ENCODE results near the gene TTYH3.

TTYH3 gene

DNA sequence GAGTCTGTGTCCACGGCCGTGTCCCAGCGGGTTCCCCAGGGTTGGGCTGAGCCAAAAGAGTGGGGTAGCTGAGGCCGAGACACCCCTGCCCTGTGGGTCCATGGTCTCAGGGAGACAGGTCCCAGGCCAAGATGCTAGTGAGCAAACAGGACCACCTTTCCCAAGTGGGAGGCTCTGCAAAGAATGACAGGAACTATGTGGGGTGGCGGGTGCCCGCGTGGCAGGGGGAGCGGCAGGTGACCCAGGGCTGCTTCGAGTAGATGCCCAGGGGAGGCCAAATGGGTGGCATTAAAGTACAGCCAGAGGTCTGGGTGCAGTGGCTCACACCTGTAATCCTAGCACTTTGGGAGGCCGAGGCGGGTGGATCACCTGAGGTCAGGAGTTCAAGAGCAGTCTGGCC is 18.2 kb downstream of the TTYH3 start:
- no peak for DNase-seq

DNA sequence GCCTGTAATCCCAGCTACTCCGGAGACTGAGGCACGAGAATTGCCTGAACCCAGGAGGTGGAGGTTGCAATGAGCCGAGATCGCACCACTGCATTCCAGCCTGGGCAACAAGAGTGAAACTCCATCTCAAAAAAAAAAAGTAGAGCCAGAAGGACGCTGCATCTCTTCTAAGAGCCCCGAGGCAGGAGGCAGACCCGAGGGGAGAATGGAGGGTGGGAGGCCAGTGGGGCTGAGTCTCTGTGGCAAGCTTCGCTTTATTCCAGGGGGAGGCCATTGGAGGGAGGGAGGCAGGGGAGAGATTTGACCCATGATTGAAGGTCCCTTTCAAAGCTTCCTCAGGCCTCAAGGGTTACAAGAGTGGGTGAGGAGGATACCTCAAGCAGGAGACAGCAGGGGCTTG is 18.7 kb downstream of the TTYH3 start:
- DNase-seq = no peak

DNA sequence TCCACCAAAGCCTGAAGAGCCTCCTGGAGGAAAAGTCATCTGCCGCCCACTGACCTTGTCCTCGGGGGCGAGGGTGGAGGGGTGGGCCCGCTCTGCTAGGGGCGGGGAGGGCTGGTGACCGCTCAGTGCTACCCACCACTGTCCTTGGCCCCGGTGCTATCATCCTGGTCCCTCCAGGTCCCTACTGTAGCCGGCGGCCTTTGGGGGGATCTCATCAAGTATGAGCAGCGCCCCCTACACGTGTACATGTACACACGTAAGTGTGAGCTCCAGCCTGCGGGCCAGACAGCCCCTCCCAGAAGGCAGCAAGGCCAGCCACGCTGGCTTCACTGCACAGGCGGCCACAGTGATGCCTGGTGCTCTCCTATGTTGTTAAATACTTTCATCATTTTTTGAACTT is 19.6 kb downstream of the TTYH3 start:
- no peak for DNase-seq

DNA sequence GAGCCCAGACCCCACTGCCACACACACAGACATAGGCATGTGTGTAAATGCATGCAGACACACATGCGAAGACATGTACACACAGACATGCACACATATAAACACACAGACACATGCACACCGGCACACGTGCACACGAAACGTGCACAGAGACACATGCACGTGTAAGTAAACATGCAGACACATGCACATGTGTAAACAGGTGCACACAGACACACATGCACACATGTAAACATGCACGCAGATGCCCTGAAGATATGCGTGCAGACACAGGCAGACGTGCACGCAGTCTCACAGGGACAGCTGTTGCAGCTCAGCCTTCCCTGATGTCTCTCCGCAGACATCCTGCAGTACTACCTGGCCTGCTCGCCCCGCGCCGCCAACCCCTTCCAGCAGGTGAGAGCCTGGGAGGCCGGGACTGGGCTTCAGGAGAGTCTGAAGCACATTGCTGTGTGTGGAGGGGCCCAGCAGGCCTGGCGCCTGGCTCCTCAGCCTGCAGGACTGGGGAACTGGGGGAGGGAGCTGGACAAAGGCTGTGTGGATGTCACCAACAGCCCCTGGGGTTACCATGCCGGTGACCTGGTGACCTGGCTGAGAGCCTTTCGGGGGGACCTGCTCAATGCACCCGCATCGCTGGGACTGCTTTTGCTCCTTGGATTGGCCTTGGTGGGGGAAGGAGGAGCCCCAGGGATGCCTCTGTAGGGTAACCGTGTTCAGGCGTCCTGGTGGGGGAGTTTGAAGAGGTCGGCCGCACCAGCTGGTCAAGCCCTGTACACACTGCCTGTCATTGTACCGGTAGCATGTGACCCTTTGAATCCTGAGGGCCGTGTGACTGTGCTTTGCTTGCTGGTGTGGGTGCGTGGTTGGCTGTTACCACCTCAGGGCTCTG is 20.3 kb downstream of the TTYH3 start:
- DNase-seq = no peak

DNA sequence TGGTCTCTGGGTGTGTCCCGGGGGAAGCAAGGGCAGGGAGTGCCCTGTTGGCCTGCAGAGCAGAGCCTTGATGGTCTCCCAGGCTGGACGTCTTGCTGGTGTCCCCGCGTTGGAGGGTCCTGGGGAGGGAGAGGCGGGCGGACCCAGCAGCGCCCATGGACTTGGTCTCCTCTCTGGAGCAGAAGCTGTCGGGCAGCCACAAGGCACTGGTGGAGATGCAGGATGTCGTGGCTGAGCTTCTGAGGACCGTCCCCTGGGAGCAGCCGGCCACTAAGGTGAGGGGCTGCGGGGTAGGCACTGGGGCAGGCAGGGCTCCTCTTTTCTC is 20.9 kb downstream of the TTYH3 start:
- no peak for DNase-seq

- DNase-seq = no peak
Measured at GRCh38 chr7:2654059-2654458, 22.3 kb downstream of the TTYH3 start.

DNA sequence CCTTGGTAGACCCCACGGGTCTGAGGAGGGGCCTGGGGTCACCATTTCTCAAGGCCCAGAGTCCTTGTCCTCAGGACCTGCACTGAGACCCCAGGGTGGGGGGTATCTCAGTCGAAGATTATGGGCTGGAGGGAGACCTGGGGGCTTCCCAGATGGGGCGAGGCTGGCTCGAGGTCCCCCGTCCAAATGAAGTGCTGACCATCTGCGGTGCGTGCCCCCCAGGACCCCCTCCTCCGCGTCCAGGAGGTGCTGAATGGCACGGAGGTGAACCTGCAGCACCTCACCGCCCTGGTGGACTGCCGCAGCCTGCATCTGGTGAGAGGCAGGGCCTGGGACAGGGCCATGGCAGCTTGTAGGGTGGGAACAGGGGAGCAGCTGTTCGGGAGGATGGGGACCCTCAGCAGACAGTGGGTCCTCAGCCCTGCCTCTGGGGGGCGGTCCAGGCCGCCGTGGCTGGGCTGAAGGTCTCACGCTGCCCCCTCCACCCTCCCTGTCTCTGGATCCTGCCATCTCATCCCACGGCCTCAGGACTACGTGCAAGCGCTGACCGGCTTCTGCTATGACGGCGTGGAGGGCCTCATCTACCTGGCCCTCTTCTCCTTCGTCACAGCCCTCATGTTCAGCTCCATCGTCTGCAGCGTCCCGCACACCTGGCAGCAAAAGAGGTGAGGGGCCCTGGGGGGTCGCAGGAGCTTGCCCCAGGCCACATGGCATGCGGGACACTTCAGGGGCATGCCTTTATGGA is 24.3 kb downstream of the TTYH3 start:
- DNase-seq = no peak

DNA sequence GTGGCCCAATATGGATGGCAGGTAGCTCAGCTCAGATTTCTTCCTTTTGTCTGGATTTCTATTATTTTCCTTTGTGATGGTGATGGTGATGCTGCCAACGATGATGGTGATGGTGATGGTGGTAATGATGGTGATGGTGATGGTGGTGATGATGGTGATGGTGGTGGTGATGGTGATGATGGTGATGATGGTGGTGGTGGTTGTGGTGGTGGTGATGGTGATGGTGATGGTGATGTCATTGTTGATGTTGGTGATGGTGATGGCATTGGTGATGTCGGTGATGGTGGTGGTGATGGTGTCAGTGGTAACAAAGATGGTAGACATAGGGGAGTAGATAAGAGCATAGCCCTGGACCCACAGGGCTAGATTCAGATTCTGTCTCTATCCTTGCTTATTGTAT is 25.4 kb downstream of the TTYH3 start:
- no peak for DNase-seq

DNA sequence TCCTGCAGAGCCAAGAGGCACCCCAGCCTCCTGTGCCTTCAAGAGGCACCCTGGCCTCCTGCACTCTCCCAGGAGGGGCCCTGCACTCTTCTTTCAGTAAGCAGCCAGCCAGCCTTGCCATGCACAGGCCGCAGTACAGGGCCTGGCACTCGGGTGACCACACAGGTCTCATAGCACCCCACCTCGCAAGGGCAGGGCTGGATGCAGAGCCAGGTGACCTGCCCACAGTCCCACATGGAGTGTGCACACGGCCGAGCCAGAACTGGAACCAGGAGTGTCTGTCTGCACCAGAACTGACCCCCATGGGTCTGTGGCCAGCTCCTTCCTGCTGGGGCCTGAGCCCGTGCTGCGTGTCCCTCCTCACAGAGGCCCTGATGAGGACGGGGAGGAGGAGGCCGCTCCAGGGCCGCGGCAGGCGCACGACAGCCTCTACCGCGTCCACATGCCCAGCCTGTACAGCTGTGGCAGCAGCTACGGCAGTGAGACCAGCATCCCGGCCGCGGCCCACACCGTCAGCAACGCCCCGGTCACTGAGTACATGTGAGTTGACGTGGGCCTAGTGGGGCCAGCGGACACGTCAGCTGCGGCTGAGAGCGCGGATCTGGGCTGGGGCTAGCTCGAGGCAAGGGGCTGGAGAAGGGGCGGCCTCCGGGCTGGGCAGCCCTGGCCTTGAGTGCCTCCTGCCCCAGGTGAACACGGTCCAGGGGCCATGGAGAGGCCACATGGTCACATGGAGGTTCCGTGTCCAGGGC is 26.3 kb downstream of the TTYH3 start:
- DNase-seq = no peak

DNA sequence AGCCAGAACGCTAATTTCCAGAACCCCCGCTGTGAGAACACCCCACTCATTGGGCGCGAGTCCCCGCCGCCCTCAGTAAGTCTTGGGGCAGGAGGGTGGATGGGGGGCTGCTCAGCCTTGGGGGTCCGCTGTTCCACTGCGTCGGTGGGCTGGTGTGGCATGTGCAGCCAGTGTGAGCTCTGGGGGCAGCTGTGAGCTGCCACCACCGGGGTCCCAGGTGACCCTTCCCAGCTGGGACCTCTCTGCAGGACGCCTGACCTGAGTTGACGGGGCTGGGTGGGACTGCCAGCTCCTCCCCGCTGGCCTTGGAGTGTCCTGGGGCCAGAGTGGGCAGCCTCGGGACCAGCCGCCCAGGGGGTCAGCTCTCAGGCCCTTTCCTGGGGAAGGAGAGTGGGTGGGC is 27.2 kb downstream of the TTYH3 start:
- no peak for DNase-seq

- DNase-seq = no peak
Measured at GRCh38 chr7:2659556-2660358, 28.0 kb downstream of the TTYH3 start.

DNA sequence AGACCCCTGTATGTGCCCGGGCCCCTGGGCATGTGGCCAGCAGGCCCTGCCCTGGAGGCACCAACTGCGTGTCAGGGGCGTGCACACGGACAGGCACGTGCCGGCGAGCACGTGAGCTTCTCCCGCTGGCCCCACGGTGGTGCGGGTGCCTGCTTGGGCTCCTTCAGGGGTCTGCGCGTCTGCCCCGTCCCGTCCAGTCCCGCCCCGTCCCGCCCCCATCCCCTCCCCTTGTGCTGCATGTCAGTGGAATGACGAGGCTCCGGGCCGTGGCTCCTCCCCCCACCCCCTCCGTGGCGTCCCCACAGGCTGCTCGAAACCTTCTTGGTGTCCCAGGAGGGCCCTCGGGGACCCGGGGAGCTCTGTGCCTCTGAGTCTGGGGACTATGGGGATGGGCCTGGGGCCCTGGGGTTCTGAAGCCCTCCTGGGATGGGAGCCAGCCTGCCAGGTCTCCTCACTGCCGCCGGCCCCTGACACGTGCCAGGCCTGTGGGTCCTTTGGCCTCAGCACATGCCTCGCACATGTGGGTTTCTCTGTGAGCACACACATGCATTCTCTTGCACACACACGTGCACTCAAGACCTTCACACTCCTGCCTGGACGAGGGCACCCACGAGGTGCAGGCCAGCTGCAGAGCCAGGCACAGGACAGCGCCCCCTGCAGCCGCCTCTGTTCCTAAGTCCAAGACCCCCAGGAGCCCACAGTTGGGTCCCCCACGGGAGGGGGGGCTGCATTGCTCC is 28.7 kb downstream of the TTYH3 start:
- no peak for DNase-seq

DNA sequence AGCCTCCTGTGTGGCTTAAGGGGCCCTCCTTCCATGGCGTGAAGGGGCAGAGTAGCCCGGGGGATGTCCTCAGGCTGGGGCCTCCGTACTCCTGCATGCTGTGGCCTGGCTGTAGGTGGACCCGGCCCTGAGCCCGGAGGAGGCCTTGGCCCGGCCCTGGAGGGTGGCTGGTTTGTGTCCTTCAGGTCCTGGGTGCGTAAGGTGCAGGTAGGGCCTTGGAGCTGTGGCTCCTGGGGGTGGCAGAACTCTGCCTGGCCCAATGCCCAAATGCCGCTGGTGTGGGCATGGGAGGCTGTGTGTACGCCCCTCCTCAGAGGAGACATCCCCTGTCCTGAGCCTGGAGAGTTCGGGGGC is 29.3 kb downstream of the TTYH3 start:
- DNase-seq = no peak

DNA sequence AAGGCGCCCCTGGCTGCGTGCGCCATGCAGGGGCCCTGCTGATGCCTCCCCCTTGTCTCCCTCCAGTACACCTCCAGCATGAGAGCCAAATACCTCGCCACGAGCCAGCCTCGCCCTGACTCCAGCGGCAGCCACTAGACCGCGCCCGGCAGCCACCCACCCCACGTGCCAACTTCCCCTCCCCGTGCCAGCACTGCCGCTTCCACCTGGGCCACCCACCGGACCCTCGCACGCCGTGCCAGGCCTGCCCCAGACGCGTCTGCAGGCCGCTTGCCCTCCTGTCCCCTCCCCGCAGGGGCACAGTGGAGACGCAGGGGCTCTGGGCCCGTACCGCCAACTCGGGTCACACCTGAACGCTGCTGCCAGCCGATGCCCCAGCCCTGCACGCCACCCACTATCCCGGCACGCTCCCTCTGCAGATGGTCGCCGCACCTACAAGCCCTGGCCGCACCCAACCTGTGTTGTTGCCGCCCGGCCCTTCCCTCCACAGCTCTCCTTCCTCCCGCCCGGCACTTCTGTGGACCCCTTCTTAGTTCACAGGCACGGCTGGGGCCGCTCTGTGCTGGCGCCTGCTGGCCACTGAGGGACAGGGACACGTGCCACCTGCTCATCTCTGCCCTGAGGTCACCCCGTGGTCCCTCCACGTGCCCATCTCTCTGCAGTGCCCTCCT is 30.0 kb downstream of the TTYH3 start:
- no peak for DNase-seq

GRCh38 chr7:2662273-2663120 is 30.7 kb downstream of the TTYH3 start:
- DNase-seq = no peak

GRCh38 chr7:2663121-2663886 is 31.5 kb downstream of the TTYH3 start:
- peak; percentile 24 for DNase-seq

DNA sequence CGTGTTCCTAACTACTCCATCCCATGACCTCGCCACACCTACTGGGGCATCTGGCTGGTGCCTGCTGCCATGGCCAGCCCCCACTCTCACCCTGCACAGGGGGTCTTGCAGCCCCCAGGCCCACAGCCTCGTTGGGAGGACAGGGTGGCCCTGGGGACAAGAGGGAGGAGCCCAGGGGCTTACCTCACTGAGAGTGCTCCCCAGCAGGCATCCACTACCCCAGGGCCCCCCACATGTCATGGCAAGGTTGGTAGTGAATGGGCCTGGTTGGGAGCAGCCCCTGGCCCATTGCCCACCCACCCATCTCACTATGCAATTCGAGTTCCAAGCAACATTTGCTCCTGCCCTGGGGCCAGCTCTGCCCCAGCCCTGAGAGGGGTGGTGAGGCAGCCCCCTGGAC is 32.2 kb downstream of the TTYH3 start:
- DNase-seq = no peak

- DNase-seq = peak; percentile 38
Measured at GRCh38 chr7:2665359-2665791, 33.6 kb downstream of the TTYH3 start.

DNA sequence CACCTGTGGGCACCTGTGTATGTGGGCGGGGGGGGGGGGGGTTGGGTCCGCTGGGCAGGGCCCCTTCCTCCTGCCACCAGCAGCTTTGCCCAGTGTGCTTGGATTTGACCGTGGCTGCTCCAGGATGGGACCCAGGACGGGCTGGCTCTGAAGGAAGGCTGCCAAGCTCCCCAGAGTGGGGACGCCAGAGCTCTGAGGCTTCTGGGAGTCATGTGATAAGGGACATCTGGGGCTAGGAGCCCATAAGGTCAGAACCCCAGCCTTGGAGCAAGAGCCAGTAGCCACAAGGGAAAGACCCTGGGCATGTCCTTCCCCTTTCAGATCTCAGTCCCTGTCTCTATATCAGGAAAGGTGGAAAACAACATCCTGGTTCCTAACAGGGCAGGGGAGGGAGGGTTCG is 34.4 kb downstream of the TTYH3 start:
- no peak for DNase-seq
